ENCODE data around the gene CPHXL. TPM values are rescaled to one million over a fixed set of nuclear protein-coding genes. Genes with fewer than 3 reads are reported as not detected.

Gene CPHXL
- total and polyA plus RNA-seq, 10 donors: not detected

DNA sequence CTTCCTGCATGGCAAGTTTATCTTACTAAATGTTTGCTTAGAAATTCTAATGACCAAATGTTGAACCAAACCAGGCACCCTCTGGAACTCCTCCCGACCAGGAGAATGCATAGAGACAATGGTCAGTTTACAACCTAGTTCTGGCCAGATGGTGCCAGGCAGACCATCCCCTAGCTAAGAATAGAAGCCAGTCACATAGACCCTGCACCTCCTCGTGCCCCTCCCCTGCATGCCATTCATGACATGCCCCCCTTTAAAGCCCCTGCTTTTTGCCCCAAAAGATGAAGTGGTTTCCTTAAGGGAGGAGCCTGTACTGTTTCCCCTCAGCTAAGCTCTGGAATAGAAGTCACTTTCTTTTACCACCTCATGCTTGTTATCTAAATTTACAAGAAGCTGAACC lies 6.6 kb upstream of the CPHXL start:
- no peak for DNase-seq
- H3K36me3 ChIP-seq: no peaks in the 10 kb centered on the region
- intact Hi-C loops (cut with DNase I; ENCODE audit: low total_unique reads): no loop called here
- H3K27me3 ChIP-seq (replicated peaks in 1 of 7): no peaks in the 10 kb centered on the region
- H3K4me1 ChIP-seq: no peaks in the 10 kb centered on the region
- peak overlapping the region in 1 of 8 donors; percentile 1 for H3K27ac ChIP-seq
- peaks cover 0 to 4% (median 0%) of the 10 kb centered on the region in 8 donors for H3K9me3 ChIP-seq
- TF ChIP-seq POLR2AphosphoS5 (IDR thresholded peaks at IDR 0.05): no peak
- no peak for TF ChIP-seq POLR2A (IDR thresholded peaks at IDR 0.05)
- TF ChIP-seq, protein P1, sequence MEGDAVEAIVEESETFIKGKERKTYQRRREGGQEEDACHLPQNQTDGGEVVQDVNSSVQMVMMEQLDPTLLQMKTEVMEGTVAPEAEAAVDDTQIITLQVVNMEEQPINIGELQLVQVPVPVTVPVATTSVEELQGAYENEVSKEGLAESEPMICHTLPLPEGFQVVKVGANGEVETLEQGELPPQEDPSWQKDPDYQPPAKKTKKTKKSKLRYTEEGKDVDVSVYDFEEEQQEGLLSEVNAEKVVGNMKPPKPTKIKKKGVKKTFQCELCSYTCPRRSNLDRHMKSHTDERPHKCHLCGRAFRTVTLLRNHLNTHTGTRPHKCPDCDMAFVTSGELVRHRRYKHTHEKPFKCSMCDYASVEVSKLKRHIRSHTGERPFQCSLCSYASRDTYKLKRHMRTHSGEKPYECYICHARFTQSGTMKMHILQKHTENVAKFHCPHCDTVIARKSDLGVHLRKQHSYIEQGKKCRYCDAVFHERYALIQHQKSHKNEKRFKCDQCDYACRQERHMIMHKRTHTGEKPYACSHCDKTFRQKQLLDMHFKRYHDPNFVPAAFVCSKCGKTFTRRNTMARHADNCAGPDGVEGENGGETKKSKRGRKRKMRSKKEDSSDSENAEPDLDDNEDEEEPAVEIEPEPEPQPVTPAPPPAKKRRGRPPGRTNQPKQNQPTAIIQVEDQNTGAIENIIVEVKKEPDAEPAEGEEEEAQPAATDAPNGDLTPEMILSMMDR (IDR thresholded peaks at IDR 0.05 in 8 of 11, conservative IDR thresholded peaks at IDR 0.05 in 3 of 11): no peak
- H3K4me3 ChIP-seq: no peak overlapping the region
- 30 to 44% (median 36%) methylated on average over 2 of the region's 2 CpGs for WGBS, 5 donors

- no peaks in the 10 kb centered on the region for H3K27me3 ChIP-seq (replicated peaks in 1 of 7)
- no peaks in the 10 kb centered on the region for H3K36me3 ChIP-seq
- DNase-seq: no peak
- peaks cover 0 to 8% (median 0%) of the 10 kb centered on the region in 8 donors for H3K9me3 ChIP-seq
- intact Hi-C loops (cut with DNase I; ENCODE audit: low total_unique reads): no loop called here
- H3K4me3 ChIP-seq: no peak overlapping the region
- TF ChIP-seq POLR2A (IDR thresholded peaks at IDR 0.05) (no peak), POLR2AphosphoS5 (IDR thresholded peaks at IDR 0.05) (no peak)
- TF ChIP-seq, protein P1 (IDR thresholded peaks at IDR 0.05 in 8 of 11, conservative IDR thresholded peaks at IDR 0.05 in 3 of 11): no peak
- H3K27ac ChIP-seq: no peak overlapping the region
- no peaks in the 10 kb centered on the region for H3K4me1 ChIP-seq
- WGBS, 5 donors: 52 to 64% (median 56%) methylated on average over 3 of the region's 3 CpGs
Measured at GRCh38 chr16:75727221-75727620, 931 bp upstream of the CPHXL start.

- H3K36me3 ChIP-seq: no peaks in the 10 kb centered on the region
- no peak overlapping the region for H3K27ac ChIP-seq
- H3K4me1 ChIP-seq: no peaks in the 10 kb centered on the region
- WGBS, 5 donors: 85 to 92% (median 89%) methylated on average over 4 of the region's 4 CpGs
- TF ChIP-seq, protein P1 (IDR thresholded peaks at IDR 0.05 in 8 of 11, conservative IDR thresholded peaks at IDR 0.05 in 3 of 11): no peak
- TF ChIP-seq POLR2A (IDR thresholded peaks at IDR 0.05) (no peak), POLR2AphosphoS5 (IDR thresholded peaks at IDR 0.05) (no peak)
- peaks cover 0 to 15% (median 6%) of the 10 kb centered on the region in 8 donors for H3K9me3 ChIP-seq
- no peak overlapping the region for H3K4me3 ChIP-seq
- intact Hi-C loops (cut with DNase I; ENCODE audit: low total_unique reads): no loop called here
- no peaks in the 10 kb centered on the region for H3K27me3 ChIP-seq (replicated peaks in 1 of 7)
- no peak for DNase-seq
Measured at GRCh38 chr16:75718452-75718851, 7.8 kb downstream of the CPHXL start.

DNA sequence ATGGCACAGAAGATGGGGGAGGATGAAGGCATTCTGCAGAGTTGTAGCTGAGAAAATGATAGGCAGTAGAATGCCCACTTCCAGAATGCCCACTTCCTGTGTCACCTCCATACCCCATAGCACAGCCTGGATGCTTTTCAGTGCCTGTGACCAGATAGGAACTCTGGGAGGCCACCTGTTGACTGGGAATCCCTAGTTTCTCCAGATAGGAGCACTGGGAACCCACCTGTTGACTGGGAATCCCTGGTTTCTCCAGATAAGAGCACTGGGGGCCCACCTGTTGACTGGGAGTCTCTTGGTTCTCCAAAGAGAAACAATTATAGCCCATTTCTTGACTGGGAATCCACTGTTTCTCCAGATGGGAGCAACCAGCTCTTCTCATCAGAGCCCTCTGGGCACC lies 11.6 kb downstream of the CPHXL start:
- Histone ChIP-seq H3K4me1 (no peaks in the 10 kb centered on the region), H3K9me3 (peaks cover 5 to 31% (median 26%) of the 10 kb centered on the region in 8 donors), H3K27me3 (replicated peaks in 1 of 7) (no peaks in the 10 kb centered on the region), H3K36me3 (peaks cover 0 to 3% (median 0%) of the 10 kb centered on the region in 6 donors), H3K4me3 (no peak overlapping the region), H3K27ac (no peak overlapping the region)
- intact Hi-C loops (cut with DNase I; ENCODE audit: low total_unique reads): no loop called here
- TF ChIP-seq, protein P1 (IDR thresholded peaks at IDR 0.05 in 8 of 11, conservative IDR thresholded peaks at IDR 0.05 in 3 of 11): no peak
- no peak for TF ChIP-seq POLR2A (IDR thresholded peaks at IDR 0.05)
- TF ChIP-seq POLR2AphosphoS5 (IDR thresholded peaks at IDR 0.05): no peak
- DNase-seq: no peak

Measured in spleen (tissue), 11 donors.